ENCODE data around the gene GPR62. TPM values are rescaled to one million over a fixed set of nuclear protein-coding genes. Genes with fewer than 3 reads are reported as not detected.
A peak's percentile ranks its signal among the peaks of the same experiment; 100 is the strongest.

The GPR62 gene
- total and polyA plus RNA-seq, 9 of the 15 experiments (the other 6 are each of a cell fraction or from before 2014, with no cell fraction given), result not detected

GRCh38 chr3:51966016-51966415 lies 10.8 kb downstream of the GPR62 start (continued):
- TF ChIP-seq JUN (IDR thresholded peaks at IDR 0.05; ENCODE audit: borderline replicate concordance, low read depth, low read length), result no peak
- TF ChIP-seq JUN (CRISPR knock-in tag; IDR thresholded peaks at IDR 0.05; ENCODE audit: borderline replicate concordance), result no peak
- no peak for TF ChIP-seq ZBTB49 (CRISPR knock-in tag; IDR thresholded peaks at IDR 0.05; ENCODE audit: borderline replicate concordance)
- TF ChIP-seq GATA2 (CRISPR knock-in tag; IDR thresholded peaks at IDR 0.05), result no peak

- no peak overlapping the region for H3K4me2 ChIP-seq (ENCODE audit: insufficient read depth, low read length)
- in situ Hi-C loops (cut with MboI) (no loop called here), intact Hi-C loops (cut with micrococcal nuclease) (no loop called here)
- peaks cover 0 to 17% of the 10 kb centered on the region in 2 experiments; a peak in 2 of 5 replicates for H3K27me3 ChIP-seq (ENCODE audit: control insufficient read depth in 2 of 2, insufficient read depth in 2 of 2, low read length in 2 of 2)
- no peak for FAIRE-seq
- H3K27ac ChIP-seq (ENCODE audit: extremely low read depth, low read depth, low read length), result no peak overlapping the region
- peak overlapping the region in 1 of 2 experiments; percentile 90; a peak in 1 of 4 replicates for H3K9ac ChIP-seq (ENCODE audit: insufficient read depth in 1 of 2, low read depth in 2 of 2, low read length in 2 of 2)
- H2AFZ ChIP-seq (ENCODE audit: low read depth, low read length), result no peak overlapping the region
- H3K79me2 ChIP-seq (ENCODE audit: control insufficient read depth, insufficient read depth, low read length), result peaks cover 9% of the 10 kb centered on the region; the same call in 2 of the 3 replicates
- ATAC-seq, result no peak
- no peak for DNase-seq (ENCODE audit: extremely low read depth in 1 of 4, low spot score in 3 of 4)
- ChIA-PET POLR2A (interaction anchor here (0.6 kb wide), 2 partner anchors 103 to 490 kb away, joined by 3 read pairs; no protein-coding TSS in a partner anchor), CTCF (ENCODE audit: low intra/inter-chr PET ratio) (no interaction called here)
- no peak overlapping the region for H3K4me3 ChIP-seq
- no peaks in the 10 kb centered on the region for H3K9me3 ChIP-seq (replicated peaks; ENCODE audit: control insufficient read depth, insufficient read depth, low read depth, low read length)
- peaks cover 2 to 53% of the 10 kb centered on the region in 2 experiments; a peak in 4 of 5 replicates for H3K4me1 ChIP-seq (replicated peaks in 1 of 2; ENCODE audit: control insufficient read depth in 2 of 2, insufficient read depth in 2 of 2, low read length in 2 of 2)
- 0 out of 2 replicates have a peak, but pooled peaks cover 10% of the 10 kb centered on the region for H4K20me1 ChIP-seq (replicated peaks; ENCODE audit: control insufficient read depth, insufficient read depth, low read length)
- WGBS (ENCODE audit: insufficient coverage, low coverage, missing lambda C conversion rate), result 79% methylated on average over 2 of the region's 5 CpGs
- H3K9me1 ChIP-seq (ENCODE audit: control insufficient read depth, insufficient read depth, low read length), result peaks cover 3% of the 10 kb centered on the region
- no TSS peak for BruUV-seq (replicated peaks)
- peaks cover 31% of the 10 kb centered on the region; the same call in 1 of the 3 replicates for H3K36me3 ChIP-seq (ENCODE audit: control insufficient read depth, insufficient read depth, low read length)
- no peak for TF ChIP-seq MEIS2 (IDR thresholded peaks at IDR 0.05; ENCODE audit: partially characterized antibody)
- no peak for TF ChIP-seq POU5F1 (IDR thresholded peaks at IDR 0.05; ENCODE audit: borderline replicate concordance, low read depth, low read length, partially characterized antibody)
- no peak for TF ChIP-seq ZKSCAN3 (CRISPR knock-in tag; IDR thresholded peaks at IDR 0.05)
- no peak for TF ChIP-seq GABPB2 (CRISPR knock-in tag; conservative IDR thresholded peaks at IDR 0.05)
- no peak for TF ChIP-seq HNRNPH1 (optimal IDR thresholded peaks at IDR 0.05; ENCODE audit: low read depth, low read length)
- no peak for TF ChIP-seq THRAP3 (IDR thresholded peaks at IDR 0.05; ENCODE audit: borderline replicate concordance)
- no peak for TF ChIP-seq FOSL1 (tag; conservative IDR thresholded peaks at IDR 0.05)
- TF ChIP-seq SNAPC5 (CRISPR knock-in tag; IDR thresholded peaks at IDR 0.05), result no peak
- no peak for TF ChIP-seq NBN (IDR thresholded peaks at IDR 0.05; ENCODE audit: low read depth)
- no peak for TF ChIP-seq ZNF354B (CRISPR knock-in tag; IDR thresholded peaks at IDR 0.05)
Measured at GRCh38 chr3:51966486-51966885, 11.3 kb downstream of the GPR62 start.

Measured in K562 (cell line).